Activated CD4-positive, CD25-positive, alpha-beta regulatory T cell (primary cell): ENCODE results near the gene COL9A3.

Experiments
- DNase-seq, 4 experiments: peaks; one replicate each; lab custom pipeline; 2025; lab: John Stamatoyannopoulos, UW

Gene COL9A3

GRCh38 chr20:62811320-62811719 is 5.5 kb upstream of the COL9A3 start:
- DNase-seq: no peak

GRCh38 chr20:62811720-62812119 is 5.1 kb upstream of the COL9A3 start:
- no peak for DNase-seq

GRCh38 chr20:62812181-62812906 is 4.5 kb upstream of the COL9A3 start:
- DNase-seq: no peak

GRCh38 chr20:62812907-62813200 is 4.0 kb upstream of the COL9A3 start:
- DNase-seq: no peak

- DNase-seq: no peak
Measured at GRCh38 chr20:62813588-62813987, 3.3 kb upstream of the COL9A3 start.

- no peak for DNase-seq
Measured at GRCh38 chr20:62814060-62814708, 2.7 kb upstream of the COL9A3 start.

GRCh38 chr20:62814709-62815065 is 2.2 kb upstream of the COL9A3 start:
- DNase-seq: no peak

- DNase-seq: no peak
Measured at GRCh38 chr20:62815066-62815991, 1.5 kb upstream of the COL9A3 start.

GRCh38 chr20:62816031-62816883 is 593 bp upstream of the COL9A3 start:
- no peak for DNase-seq

GRCh38 chr20:62817975-62818591 is 1.2 kb downstream of the COL9A3 start:
- DNase-seq: no peak

- no peak for DNase-seq
Measured at GRCh38 chr20:62818592-62819493, 2.0 kb downstream of the COL9A3 start.

- no peak for DNase-seq
Measured at GRCh38 chr20:62819494-62820174, 2.8 kb downstream of the COL9A3 start.

- DNase-seq: no peak
Measured at GRCh38 chr20:62820208-62820961, 3.5 kb downstream of the COL9A3 start.

- no peak for DNase-seq
Measured at GRCh38 chr20:62820962-62821725, 4.3 kb downstream of the COL9A3 start.

GRCh38 chr20:62821726-62822210 is 4.9 kb downstream of the COL9A3 start:
- no peak for DNase-seq

- no peak for DNase-seq
Measured at GRCh38 chr20:62822239-62822787, 5.5 kb downstream of the COL9A3 start.

GRCh38 chr20:62822788-62823651 is 6.2 kb downstream of the COL9A3 start:
- no peak for DNase-seq
